Hepatocyte (in vitro differentiated cells): ENCODE results near the gene POTEJ. TPM values are rescaled to one million over a fixed set of nuclear protein-coding genes. Genes with fewer than 3 reads are reported as not detected.
"Not testable (repeated sequence)": the region's sequence is repeated elsewhere in the genome, so short reads cannot be mapped to it uniquely, and the experiment has no call there.

Source experiments
- DNase-seq: peaks from one replicate; pipeline ENCODE4 v3.0.0-alpha.2; 2016; ENCODE audit warnings: low spot score
- H2AFZ ChIP-seq: fragments of 200-600 bp; sonication (generic); 2 replicates; pipeline ENCODE4 v1.6.0; 2016; ENCODE audit warnings: antibody characterized with exemption, mild to moderate bottlenecking
- H3K27ac ChIP-seq: fragments of 200-600 bp; sonication (generic); 2 replicates; pipeline ENCODE4 v1.5.1; 2016; ENCODE audit warnings: mild to moderate bottlenecking
- H3K27me3 ChIP-seq: fragments of 200-600 bp; sonication (generic); 2 replicates; pipeline ENCODE4 v1.6.1; 2016
- H3K36me3 ChIP-seq: fragments of 200-600 bp; sonication (generic); replicated peaks from 2 replicates; pipeline ENCODE4 v1.5.1; 2016; ENCODE audit warnings: low read depth; ENCODE audit not compliant: insufficient read depth
- H3K4me1 ChIP-seq: fragments of 200-600 bp; sonication (generic); 2 replicates; pipeline ENCODE4 v1.5.1; 2016; ENCODE audit warnings: mild to moderate bottlenecking, moderate library complexity; ENCODE audit not compliant: insufficient read depth
- H3K4me2 ChIP-seq: fragments of 200-600 bp; sonication (generic); 2 replicates; pipeline ENCODE4 v1.6.0; 2016
- H3K4me3 ChIP-seq: fragments of 200-600 bp; sonication (generic); 2 replicates; pipeline ENCODE4 v1.5.1; 2016; ENCODE audit warnings: mild to moderate bottlenecking
- H3K79me2 ChIP-seq: fragments of 200-600 bp; sonication (generic); 2 replicates; pipeline ENCODE4 v1.6.0; 2017; ENCODE audit warnings: mild to moderate bottlenecking
- H3K9me2 ChIP-seq: fragments of 200-600 bp; sonication (generic); replicated peaks from 2 replicates; pipeline ENCODE4 v1.6.0; 2017; ENCODE audit warnings: mild to moderate bottlenecking; ENCODE audit not compliant: insufficient read depth
- H3K9me3 ChIP-seq: fragments of 200-600 bp; sonication (generic); 2 replicates; pipeline ENCODE4 v1.5.1; 2016; ENCODE audit warnings: low read depth, mild to moderate bottlenecking
- H4K20me1 ChIP-seq: fragments of 200-600 bp; sonication (generic); 2 replicates; pipeline ENCODE4 v1.6.0; 2016; ENCODE audit warnings: mild to moderate bottlenecking; ENCODE audit not compliant: insufficient read depth, poor library complexity, severe bottlenecking
- WGBS: methylation state at CpG from one replicate; pipeline ENCODE4 v1.1.6; 2016; ENCODE audit warnings: low lambda C conversion rate; ENCODE audit errors: missing lambda C conversion rate; 5-methylcytosine and 5-hydroxymethylcytosine counted together
- polyA plus RNA-seq: library from polyadenylated mRNA; unstranded; fragments of >200 nt; fragmentation: Nextera tagmentation; extraction: Ambion mirVana; gene quantifications from 2 replicates; pipeline ENCODE4 v1.2.1, GENCODE V29; 2016
- total RNA-seq: library from RNA; depleted of rRNA; stranded (reverse); fragments of >200 nt; gene quantifications from 2 replicates; pipeline ENCODE4 v1.2.3, GENCODE V29; 2014

The POTEJ gene
- total and polyA plus RNA-seq, 2 experiments from 2014 or later, result 0.17 TPM; not detected in 1

GRCh38 chr2:130597994-130598393, 13.2 kb upstream of the POTEJ start:
- Histone ChIP-seq H3K4me2 (peak overlapping the region; percentile 61), H3K27ac (peak overlapping the region; percentile 55), H3K4me1 (peaks cover 10% of the 10 kb centered on the region)
- not testable (repeated sequence) for H2AFZ ChIP-seq, H4K20me1 ChIP-seq, H3K36me3 ChIP-seq, H3K9me2 ChIP-seq, H3K27me3 ChIP-seq, H3K79me2 ChIP-seq, H3K4me3 ChIP-seq, H3K9me3 ChIP-seq, DNase-seq
- WGBS, result no CpG with 5 or more reads among the region's 22 CpGs

- Histone ChIP-seq H3K27ac (peak overlapping the region; percentile 55), H3K4me2 (peak overlapping the region; percentile 61), H3K4me1 (peaks cover 10% of the 10 kb centered on the region)
- H2AFZ ChIP-seq, H3K36me3 ChIP-seq, H3K9me3 ChIP-seq, H4K20me1 ChIP-seq, H3K79me2 ChIP-seq, H3K9me2 ChIP-seq, DNase-seq, H3K4me3 ChIP-seq, H3K27me3 ChIP-seq: not testable (repeated sequence)
- 42% methylated on average over 15 of the region's 15 CpGs for WGBS
Observed at GRCh38 chr2:130598463-130598862, 12.8 kb upstream of the POTEJ start.

GRCh38 chr2:130599393-130599792, 11.8 kb upstream of the POTEJ start, which contains the start of gene CFC1:
TSS of gene CFC1 (minus strand) at chr2:130599575. CDS start at chr2:130599287, 288 bp downstream.
- H3K27me3 ChIP-seq, H3K9me2 ChIP-seq, H3K9me3 ChIP-seq, H4K20me1 ChIP-seq, DNase-seq, H2AFZ ChIP-seq, H3K36me3 ChIP-seq, H3K79me2 ChIP-seq, H3K4me3 ChIP-seq: not testable (repeated sequence)
- peak within 1 kb of the TSS; percentile 61 for H3K4me2 ChIP-seq
- peaks cover 10% of the 10 kb centered on the region for H3K4me1 ChIP-seq
- WGBS, result no CpG with 5 or more reads among the region's 6 CpGs
- peak within 1 kb of the TSS; percentile 55 for H3K27ac ChIP-seq

- not testable (repeated sequence) for H3K27me3 ChIP-seq, H3K27ac ChIP-seq, H3K9me2 ChIP-seq, H3K36me3 ChIP-seq, H4K20me1 ChIP-seq, H3K4me3 ChIP-seq, H2AFZ ChIP-seq, H3K9me3 ChIP-seq, H3K79me2 ChIP-seq, H3K4me2 ChIP-seq, DNase-seq
- H3K4me1 ChIP-seq, result peaks cover 10% of the 10 kb centered on the region
- WGBS, result 95% methylated on average over 8 of the region's 9 CpGs
Observed at GRCh38 chr2:130599926-130600325, 11.3 kb upstream of the POTEJ start.

- H3K27ac ChIP-seq, result peak overlapping the region; percentile 78
- H3K4me3 ChIP-seq, H3K9me2 ChIP-seq, H4K20me1 ChIP-seq, H2AFZ ChIP-seq, H3K9me3 ChIP-seq, DNase-seq, H3K79me2 ChIP-seq, H3K36me3 ChIP-seq, H3K27me3 ChIP-seq: not testable (repeated sequence)
- 15% methylated on average over 6 of the region's 15 CpGs for WGBS
- peaks cover 10% of the 10 kb centered on the region for H3K4me1 ChIP-seq
- H3K4me2 ChIP-seq, result peak overlapping the region; percentile 53
Observed at GRCh38 chr2:130601648-130602302, 9.5 kb upstream of the POTEJ start.

- not testable (repeated sequence) for DNase-seq, H3K9me3 ChIP-seq
- WGBS, result 93% methylated on average over 4 of the region's 17 CpGs
Observed at GRCh38 chr2:130608276-130609001, 2.8 kb upstream of the POTEJ start.

GRCh38 chr2:130609002-130609920, 2.0 kb upstream of the POTEJ start:
- H3K36me3 ChIP-seq, H3K9me2 ChIP-seq, H2AFZ ChIP-seq, H4K20me1 ChIP-seq, DNase-seq, H3K79me2 ChIP-seq, H3K4me1 ChIP-seq, H3K27ac ChIP-seq, H3K9me3 ChIP-seq, H3K27me3 ChIP-seq, H3K4me3 ChIP-seq, H3K4me2 ChIP-seq: not testable (repeated sequence)
- 82% methylated on average over 7 of the region's 28 CpGs for WGBS

More at GRCh38 chr2:130608276-130609001, 2.8 kb upstream of the POTEJ start:
- H3K27me3 ChIP-seq, H3K9me2 ChIP-seq, H3K79me2 ChIP-seq, H3K27ac ChIP-seq, H4K20me1 ChIP-seq, H2AFZ ChIP-seq, H3K36me3 ChIP-seq, H3K4me3 ChIP-seq, H3K4me1 ChIP-seq, H3K4me2 ChIP-seq: not testable (repeated sequence)

GRCh38 chr2:130610486-130610885, 754 bp upstream of the POTEJ start:
- not testable (repeated sequence) for H3K9me3 ChIP-seq, H3K27me3 ChIP-seq, H2AFZ ChIP-seq, H3K79me2 ChIP-seq, H4K20me1 ChIP-seq, H3K4me2 ChIP-seq, H3K9me2 ChIP-seq, DNase-seq, H3K36me3 ChIP-seq, H3K4me3 ChIP-seq, H3K27ac ChIP-seq, H3K4me1 ChIP-seq
- WGBS, result 93% methylated on average over 14 of the region's 15 CpGs
